Uterus (tissue), 4 donors: ENCODE data around the gene GAS7. TPM values are rescaled to one million over a fixed set of nuclear protein-coding genes. Genes with fewer than 3 reads are reported as not detected.

Experiments
- DNase-seq, 2 donors: peaks; one replicate each; pipeline ENCODE4 v3.0.0-alpha.2; 2019 to 2020
- H3K27ac ChIP-seq, 2 donors: fragments of 200-600 bp; sonication (generic); 1 replicate in 1 of 2; 2 replicates in 1 of 2; pipeline ENCODE4 v1.5.1; 2016 to 2018
- H3K27me3 ChIP-seq, 2 donors: fragments of 200-600 bp; sonication (generic); one replicate each; pipeline ENCODE4 v1.5.1; 2018 to 2019; ENCODE audit warnings: control low read depth in 1 of 2
- H3K36me3 ChIP-seq, 2 donors: fragments of 200-600 bp; sonication (generic); one replicate each; pipeline ENCODE4 v1.5.1; 2019; ENCODE audit warnings: control low read depth in 1 of 2
- H3K4me1 ChIP-seq, 2 donors: fragments of 200-600 bp; sonication (generic); one replicate each; pipeline ENCODE4 v1.5.1; 2018 to 2019; ENCODE audit warnings: control low read depth in 1 of 2
- H3K4me3 ChIP-seq, 2 donors: fragments of 200-600 bp; sonication (generic); 1 replicate in 1 of 2; 2 replicates in 1 of 2; pipeline ENCODE4 v1.5.1; 2018 to 2019; ENCODE audit warnings: mild to moderate bottlenecking in 1 of 2
- H3K9me3 ChIP-seq, 2 donors: fragments of 200-600 bp; sonication (generic); one replicate each; pipeline ENCODE4 v1.5.1; 2019; ENCODE audit warnings: control low read depth in 1 of 2
- CTCF ChIP-seq, 4 experiments: fragments of 200-600 bp in 2 of 4; fragments of 450-650 bp in 2 of 4; sonication (generic) in 2 of 4; IDR thresholded peaks; one replicate each; pipeline ENCODE4 v1.5.1; 2016 to 2019; ENCODE audit warnings: antibody characterized with exemption in 4 of 4, mild to moderate bottlenecking in 2 of 4, moderate library complexity in 1 of 4
- POLR2A ChIP-seq, 2 donors: fragments of 450-650 bp; IDR thresholded peaks; one replicate each; pipeline ENCODE4 v1.6.1; 2016; ENCODE audit warnings: antibody characterized with exemption in 2 of 2, mild to moderate bottlenecking in 1 of 2, moderate library complexity in 1 of 2
- intact Hi-C: fragments of 100-400 bp; cut with DNase I; formaldehyde crosslinking; loops from one replicate; pipeline ENCODE4 v1.15.1; 2023; ENCODE audit warnings: low total_unique reads
- total RNA-seq, 4 donors: library from RNA; depleted of rRNA in 3 of 4; stranded (reverse); fragments of >200 nt in 3 of 4; gene quantifications; one replicate each; pipeline versions ENCODE4 v1.1.0 to v1.2.4, GENCODE V29; 2014 to 2023
- donor health status: DM: yes; HTN: yes; CAD: no.

GAS7 gene
- total RNA-seq, 4 donors from 2014 or later, result 12.8 to 95.9 (median 40.8) TPM

DNA sequence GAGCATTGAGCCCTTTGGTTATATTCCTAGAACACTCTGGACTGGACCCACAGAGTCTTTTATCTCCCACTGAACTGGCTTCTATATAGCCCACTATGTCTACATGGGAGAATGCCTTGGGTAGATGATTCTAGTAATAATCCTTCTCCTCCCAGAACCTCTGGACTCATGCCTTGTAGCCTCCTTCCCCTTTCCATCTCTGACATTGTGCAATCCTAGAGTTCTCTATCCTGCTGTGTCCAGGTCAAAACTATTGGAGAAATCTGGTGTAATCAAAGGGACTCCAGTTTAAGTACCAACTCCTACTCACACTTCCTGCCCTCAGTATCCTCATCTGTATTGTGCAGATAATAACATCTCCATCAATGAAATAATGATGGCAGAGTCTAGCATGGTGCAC, 302.5 kb downstream of the GAS7 start:
- DNase-seq, result no peak
- H3K9me3 ChIP-seq, result no peaks in the 10 kb centered on the region
- H3K4me1 ChIP-seq, result no peaks in the 10 kb centered on the region
- no peaks in the 10 kb centered on the region for H3K27me3 ChIP-seq
- no peak overlapping the region for H3K4me3 ChIP-seq
- no peak for TF ChIP-seq CTCF (IDR thresholded peaks at IDR 0.05)
- TF ChIP-seq POLR2A (IDR thresholded peaks at IDR 0.05), result no peak
- H3K27ac ChIP-seq, result no peak overlapping the region
- intact Hi-C loops, result no loop called here
- no peaks in the 10 kb centered on the region for H3K36me3 ChIP-seq

DNA sequence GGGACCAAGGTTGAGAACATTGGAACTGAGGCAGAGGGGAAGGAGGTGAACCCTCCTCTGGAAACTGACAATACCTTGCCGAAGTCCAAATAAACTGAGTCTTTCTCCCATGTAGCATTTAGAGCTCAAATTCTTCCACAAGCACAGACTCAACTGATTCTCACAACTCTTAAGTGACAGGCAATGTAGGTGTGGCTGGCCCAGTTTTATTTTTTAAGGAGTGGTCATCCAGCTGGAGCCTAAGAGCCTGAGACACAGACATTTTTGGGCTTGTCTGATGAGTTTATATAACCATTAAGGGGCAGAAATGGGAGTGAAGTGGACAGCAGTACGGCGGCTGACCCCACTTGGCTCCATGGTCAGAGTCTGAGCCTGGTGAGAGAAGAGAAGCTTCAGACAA, 304.2 kb downstream of the GAS7 start:
- Histone ChIP-seq H3K27me3 (no peaks in the 10 kb centered on the region), H3K4me3 (no peak overlapping the region), H3K4me1 (no peaks in the 10 kb centered on the region), H3K27ac (no peak overlapping the region), H3K36me3 (no peaks in the 10 kb centered on the region), H3K9me3 (no peaks in the 10 kb centered on the region)
- no peak for TF ChIP-seq CTCF (IDR thresholded peaks at IDR 0.05)
- no peak for TF ChIP-seq POLR2A (IDR thresholded peaks at IDR 0.05)
- no peak for DNase-seq
- intact Hi-C loops, result no loop called here

DNA sequence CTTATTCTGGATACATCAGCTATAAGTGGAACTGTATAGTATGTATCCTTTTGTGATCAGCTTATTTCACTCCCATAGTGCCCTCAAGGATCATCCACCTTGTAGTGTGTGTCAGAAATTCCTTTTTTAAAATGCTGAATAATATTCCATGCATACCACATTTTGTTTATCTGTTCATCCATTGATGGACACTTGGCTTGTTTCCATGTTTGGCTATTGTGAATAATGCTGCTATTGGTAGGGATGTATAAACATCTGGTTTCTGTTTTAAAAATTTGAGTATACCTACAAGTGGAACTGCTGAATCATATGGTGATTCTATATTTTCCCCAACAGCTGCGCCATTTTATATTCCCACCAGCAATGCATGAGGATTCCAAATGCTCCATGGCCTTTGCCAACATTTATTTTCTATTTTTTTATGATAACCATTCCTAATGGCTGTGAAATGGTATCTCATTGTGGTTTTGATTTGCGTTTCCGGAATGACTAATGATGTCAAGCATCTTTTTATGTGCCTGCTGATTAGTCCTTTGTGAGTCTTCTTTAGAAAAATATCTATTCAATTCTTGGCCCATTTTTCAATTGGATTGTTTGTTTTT, 304.9 kb downstream of the GAS7 start:
- Histone ChIP-seq H3K36me3 (no peaks in the 10 kb centered on the region), H3K9me3 (no peaks in the 10 kb centered on the region), H3K27me3 (no peaks in the 10 kb centered on the region), H3K4me3 (no peak overlapping the region), H3K4me1 (no peaks in the 10 kb centered on the region), H3K27ac (no peak overlapping the region)
- TF ChIP-seq CTCF (IDR thresholded peaks at IDR 0.05), result no peak
- TF ChIP-seq POLR2A (IDR thresholded peaks at IDR 0.05), result no peak
- intact Hi-C loops, result no loop called here
- no peak for DNase-seq

DNA sequence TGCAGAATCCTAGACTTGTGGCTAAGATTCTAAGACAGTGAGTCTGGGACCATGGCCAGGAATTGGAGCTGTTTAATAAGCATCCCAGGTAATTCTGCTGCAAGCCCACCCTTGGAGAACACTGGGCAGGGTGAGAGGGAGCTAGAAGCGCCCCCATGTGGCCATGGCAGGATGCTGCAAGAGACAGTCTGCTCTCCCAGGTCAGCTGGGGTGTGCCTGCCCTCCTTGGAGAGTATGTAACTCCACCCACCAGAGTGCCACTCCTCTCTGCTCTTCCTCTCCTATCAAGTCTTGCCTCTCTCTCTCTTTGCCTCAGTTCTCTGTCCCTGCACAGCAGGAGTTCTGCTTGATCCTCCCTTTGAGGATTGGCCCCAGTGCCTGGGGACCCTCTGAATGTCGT, 308.3 kb downstream of the GAS7 start:
- H3K9me3 ChIP-seq, result no peaks in the 10 kb centered on the region
- TF ChIP-seq POLR2A (IDR thresholded peaks at IDR 0.05), result no peak
- TF ChIP-seq CTCF (IDR thresholded peaks at IDR 0.05), result peak in 1 of 4 experiments; percentile 26
- no peak overlapping the region for H3K27ac ChIP-seq
- no peak overlapping the region for H3K4me3 ChIP-seq
- no peak for DNase-seq
- intact Hi-C loops, result no loop called here
- H3K36me3 ChIP-seq, result no peaks in the 10 kb centered on the region
- no peaks in the 10 kb centered on the region for H3K27me3 ChIP-seq
- no peaks in the 10 kb centered on the region for H3K4me1 ChIP-seq

- H3K4me1 ChIP-seq, result no peaks in the 10 kb centered on the region
- H3K9me3 ChIP-seq, result peaks cover 0 to 4% of the 10 kb centered on the region in 2 donors
- no peak overlapping the region for H3K27ac ChIP-seq
- no peak overlapping the region for H3K4me3 ChIP-seq
- no peak for DNase-seq
- intact Hi-C loops, result no loop called here
- no peaks in the 10 kb centered on the region for H3K36me3 ChIP-seq
- no peaks in the 10 kb centered on the region for H3K27me3 ChIP-seq
- TF ChIP-seq CTCF (IDR thresholded peaks at IDR 0.05) (no peak), POLR2A (IDR thresholded peaks at IDR 0.05) (no peak)
These were observed 310.9 kb downstream of the GAS7 start for GRCh38 chr17:9887508-9887907.
